Suprapubic skin (tissue), 4 donors: ENCODE data around the gene ZNF23. TPM values are rescaled to one million over a fixed set of nuclear protein-coding genes. Genes with fewer than 3 reads are reported as not detected.

Source experiments
- DNase-seq, 2 donors: peaks; one replicate each; pipeline ENCODE4 v3.0.0-alpha.2; 2019; ENCODE audit warnings: low spot score in 2 of 2
- H3K27ac ChIP-seq: fragments of 200-600 bp; sonication (generic); one replicate; pipeline ENCODE4 v1.5.1; 2019
- H3K27me3 ChIP-seq: fragments of 200-600 bp; sonication (generic); one replicate; pipeline ENCODE4 v1.5.1; 2019
- H3K36me3 ChIP-seq: fragments of 200-600 bp; sonication (generic); one replicate; pipeline ENCODE4 v1.5.1; 2019
- H3K4me1 ChIP-seq: fragments of 200-600 bp; sonication (generic); one replicate; pipeline ENCODE4 v1.5.1; 2019
- H3K4me3 ChIP-seq: fragments of 200-600 bp; sonication (generic); one replicate; pipeline ENCODE4 v1.5.1; 2019; ENCODE audit warnings: mild to moderate bottlenecking
- H3K9me3 ChIP-seq: fragments of 200-600 bp; sonication (generic); one replicate; pipeline ENCODE4 v1.5.1; 2019
- EP300 ChIP-seq: sonication (generic); formaldehyde crosslinking; IDR thresholded peaks from one replicate; pipeline ENCODE4 v1.6.1; 2017; ENCODE audit warnings: antibody characterized with exemption
- POLR2A ChIP-seq, 2 donors: fragments of 450-650 bp; IDR thresholded peaks; one replicate each; pipeline ENCODE4 v1.6.1; 2017; ENCODE audit warnings: antibody characterized with exemption in 2 of 2, mild to moderate bottlenecking in 2 of 2, moderate library complexity in 2 of 2
- POLR2AphosphoS5 ChIP-seq, 3 donors: sonication (generic); formaldehyde crosslinking; IDR thresholded peaks; one replicate each; pipeline ENCODE4 v1.6.1; 2017; ENCODE audit warnings: antibody characterized with exemption in 3 of 3
- WGBS: methylation state at CpG from one replicate; pipeline ENCODE4 v1.1.5; 2018; 5-methylcytosine and 5-hydroxymethylcytosine counted together
- total RNA-seq, 4 donors: library from RNA; depleted of rRNA; stranded (reverse); fragments of >200 nt; gene quantifications; one replicate each; pipeline ENCODE4 v1.1.0, GENCODE V29; 2016
- TF ChIP-seq, protein P1 (sequence below), 2 donors: fragments of 200-600 bp in 1 of 2; fragments of 450-650 bp in 1 of 2; sonication (generic) in 1 of 2; IDR thresholded peaks; one replicate each; pipeline ENCODE4 v1.5.1; 2016 to 2019; ENCODE audit warnings: antibody characterized with exemption in 2 of 2, mild to moderate bottlenecking in 1 of 2, moderate library complexity in 1 of 2

ZNF23 gene
- total RNA-seq, 4 donors from 2014 or later, result 2.5 to 5.8 (median 4.8) TPM

DNA sequence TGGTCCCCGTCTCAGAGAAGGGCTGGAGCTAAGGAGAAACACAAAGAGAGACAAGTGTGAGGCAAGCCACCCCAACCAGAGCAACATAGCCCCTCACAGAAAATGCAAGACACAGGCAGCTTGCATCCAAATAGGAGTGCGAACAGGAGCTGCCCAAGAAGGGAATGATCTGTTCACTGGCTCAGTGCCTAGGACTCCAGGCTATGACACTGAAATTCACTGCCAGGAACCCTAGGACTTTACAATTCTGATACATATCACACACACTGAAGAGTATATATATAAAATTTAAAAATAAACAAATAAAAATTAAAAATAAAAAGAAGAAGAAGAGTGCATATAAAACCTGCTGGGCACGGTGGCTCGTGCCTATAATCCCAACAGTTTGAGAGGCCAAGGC lies 5.2 kb downstream of the ZNF23 start:
- TF ChIP-seq, protein P1, sequence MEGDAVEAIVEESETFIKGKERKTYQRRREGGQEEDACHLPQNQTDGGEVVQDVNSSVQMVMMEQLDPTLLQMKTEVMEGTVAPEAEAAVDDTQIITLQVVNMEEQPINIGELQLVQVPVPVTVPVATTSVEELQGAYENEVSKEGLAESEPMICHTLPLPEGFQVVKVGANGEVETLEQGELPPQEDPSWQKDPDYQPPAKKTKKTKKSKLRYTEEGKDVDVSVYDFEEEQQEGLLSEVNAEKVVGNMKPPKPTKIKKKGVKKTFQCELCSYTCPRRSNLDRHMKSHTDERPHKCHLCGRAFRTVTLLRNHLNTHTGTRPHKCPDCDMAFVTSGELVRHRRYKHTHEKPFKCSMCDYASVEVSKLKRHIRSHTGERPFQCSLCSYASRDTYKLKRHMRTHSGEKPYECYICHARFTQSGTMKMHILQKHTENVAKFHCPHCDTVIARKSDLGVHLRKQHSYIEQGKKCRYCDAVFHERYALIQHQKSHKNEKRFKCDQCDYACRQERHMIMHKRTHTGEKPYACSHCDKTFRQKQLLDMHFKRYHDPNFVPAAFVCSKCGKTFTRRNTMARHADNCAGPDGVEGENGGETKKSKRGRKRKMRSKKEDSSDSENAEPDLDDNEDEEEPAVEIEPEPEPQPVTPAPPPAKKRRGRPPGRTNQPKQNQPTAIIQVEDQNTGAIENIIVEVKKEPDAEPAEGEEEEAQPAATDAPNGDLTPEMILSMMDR (IDR thresholded peaks at IDR 0.05), result no peak
- TF ChIP-seq EP300 (no peak), POLR2A (IDR thresholded peaks at IDR 0.05) (no peak), POLR2AphosphoS5 (IDR thresholded peaks at IDR 0.05) (no peak)
- peaks cover 50% of the 10 kb centered on the region for H3K36me3 ChIP-seq
- H3K27ac ChIP-seq, result no peak overlapping the region
- DNase-seq, result no peak
- peaks cover 12% of the 10 kb centered on the region for H3K4me1 ChIP-seq
- H3K27me3 ChIP-seq, result no peaks in the 10 kb centered on the region
- H3K9me3 ChIP-seq, result peaks cover 4% of the 10 kb centered on the region
- no peak overlapping the region for H3K4me3 ChIP-seq
- 93% methylated on average over 4 of the region's 4 CpGs for WGBS

DNA sequence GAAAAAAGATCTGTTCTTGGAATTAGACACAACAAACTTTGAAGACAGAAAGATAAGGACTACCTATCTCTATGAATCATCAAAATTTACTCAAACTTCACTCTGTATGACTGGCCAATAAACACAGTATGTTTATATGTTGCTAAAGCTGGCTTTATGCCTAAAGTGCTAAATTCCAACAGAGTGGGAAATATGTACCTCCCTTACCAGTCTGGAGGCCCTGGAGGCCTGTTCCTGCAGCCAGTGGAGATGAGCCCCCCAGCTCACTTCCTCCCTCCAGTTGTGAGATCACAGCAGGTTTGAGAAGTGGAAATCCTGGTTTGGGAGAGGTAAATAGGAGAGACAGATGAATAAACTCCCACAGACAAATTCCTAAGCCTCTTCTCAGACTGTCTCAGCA lies 9.0 kb downstream of the ZNF23 start:
- TF ChIP-seq EP300 (no peak), POLR2AphosphoS5 (IDR thresholded peaks at IDR 0.05) (no peak), POLR2A (IDR thresholded peaks at IDR 0.05) (no peak)
- TF ChIP-seq, protein P1 (IDR thresholded peaks at IDR 0.05), result no peak
- no peak overlapping the region for H3K27ac ChIP-seq
- no peak overlapping the region for H3K4me3 ChIP-seq
- peaks cover 35% of the 10 kb centered on the region for H3K9me3 ChIP-seq
- DNase-seq, result no peak
- H3K27me3 ChIP-seq, result no peaks in the 10 kb centered on the region
- peaks cover 88% of the 10 kb centered on the region for H3K36me3 ChIP-seq
- H3K4me1 ChIP-seq, result no peaks in the 10 kb centered on the region

DNA sequence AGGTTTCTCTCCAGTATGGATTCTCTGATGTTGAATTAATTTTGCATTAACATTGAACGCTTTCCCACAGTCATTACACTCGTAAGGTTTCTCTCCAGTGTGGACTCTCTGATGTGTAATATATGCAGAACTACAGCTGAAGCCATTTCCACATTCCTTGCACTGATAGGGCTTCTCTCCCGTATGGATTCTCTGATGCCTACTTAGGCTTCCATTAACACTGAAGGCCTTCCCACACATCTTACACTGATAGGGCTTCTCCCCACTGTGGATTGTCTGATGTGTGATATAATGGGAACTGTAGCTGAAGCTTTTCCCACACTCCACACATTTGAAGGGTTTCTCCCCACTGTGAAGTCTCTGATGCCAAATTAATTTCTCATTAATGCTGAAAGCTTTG lies 13.0 kb downstream of the ZNF23 start:
- 100% methylated on average over 3 of the region's 3 CpGs for WGBS
- Histone ChIP-seq H3K27me3 (no peaks in the 10 kb centered on the region), H3K4me1 (no peaks in the 10 kb centered on the region), H3K9me3 (peaks cover 72% of the 10 kb centered on the region), H3K27ac (no peak overlapping the region), H3K4me3 (no peak overlapping the region), H3K36me3 (peaks cover 61% of the 10 kb centered on the region)
- TF ChIP-seq, protein P1 (IDR thresholded peaks at IDR 0.05), result no peak
- TF ChIP-seq EP300 (no peak), POLR2AphosphoS5 (IDR thresholded peaks at IDR 0.05) (no peak), POLR2A (IDR thresholded peaks at IDR 0.05) (no peak)
- DNase-seq, result no peak

DNA sequence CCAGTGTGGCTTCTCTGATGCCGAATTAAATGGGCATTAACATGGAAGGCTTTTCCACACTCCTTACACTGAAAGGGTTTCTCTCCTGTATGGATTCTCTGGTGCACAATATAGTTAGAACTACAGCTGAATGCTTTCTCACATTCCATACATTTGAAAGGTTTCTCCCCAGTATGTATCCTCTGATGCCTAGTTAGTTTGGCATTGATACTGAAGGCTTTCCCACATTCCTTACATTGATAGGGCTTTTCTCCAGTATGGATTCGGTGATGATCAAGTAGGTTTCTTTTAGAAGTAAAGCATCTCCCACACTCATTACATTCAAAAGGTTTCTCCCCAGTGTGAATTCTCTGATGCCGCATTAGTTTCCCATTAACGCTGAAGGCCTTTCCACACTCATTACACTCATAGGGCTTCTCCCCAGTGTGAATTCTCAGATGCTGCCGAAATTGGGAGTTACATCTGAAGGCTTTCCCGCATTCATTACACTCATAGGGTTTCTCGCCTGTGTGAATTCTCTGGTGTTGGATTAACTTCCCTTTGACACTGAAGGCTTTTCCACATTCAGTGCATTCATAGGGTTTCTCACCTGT lies 13.7 kb downstream of the ZNF23 start:
- no peaks in the 10 kb centered on the region for H3K4me1 ChIP-seq
- peaks cover 75% of the 10 kb centered on the region for H3K9me3 ChIP-seq
- TF ChIP-seq EP300 (no peak), POLR2A (IDR thresholded peaks at IDR 0.05) (no peak), POLR2AphosphoS5 (IDR thresholded peaks at IDR 0.05) (no peak)
- TF ChIP-seq, protein P1 (IDR thresholded peaks at IDR 0.05), result no peak
- no peak overlapping the region for H3K27ac ChIP-seq
- no peak for DNase-seq
- H3K4me3 ChIP-seq, result no peak overlapping the region
- no peaks in the 10 kb centered on the region for H3K27me3 ChIP-seq
- H3K36me3 ChIP-seq, result peaks cover 54% of the 10 kb centered on the region
- WGBS, result 96% methylated on average over 7 of the region's 7 CpGs

DNA sequence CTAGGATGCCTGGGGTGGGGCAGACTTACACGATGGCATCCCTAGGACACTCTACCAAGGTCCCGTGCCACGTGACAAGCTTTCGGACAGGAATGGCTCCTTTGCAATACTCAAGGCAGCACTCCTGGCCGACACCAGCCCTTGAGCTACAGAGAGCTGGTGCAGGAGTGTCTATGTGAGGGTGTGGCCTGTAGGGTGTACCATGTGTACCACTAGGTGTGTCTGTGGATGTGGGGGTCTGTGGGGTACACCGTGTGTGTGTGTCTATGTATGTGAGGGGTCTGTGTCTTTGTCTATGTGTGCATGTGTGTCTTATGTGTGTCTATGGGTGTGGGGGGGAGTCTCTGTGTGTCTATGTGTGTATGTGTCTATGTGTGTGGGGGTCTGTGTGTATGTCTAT lies 18.3 kb downstream of the ZNF23 start:
- H3K4me3 ChIP-seq, result no peak overlapping the region
- 92% methylated on average over 4 of the region's 6 CpGs for WGBS
- DNase-seq, result no peak
- H3K4me1 ChIP-seq, result no peaks in the 10 kb centered on the region
- H3K9me3 ChIP-seq, result peaks cover 47% of the 10 kb centered on the region
- TF ChIP-seq, protein P1 (IDR thresholded peaks at IDR 0.05), result no peak
- TF ChIP-seq EP300 (no peak), POLR2A (IDR thresholded peaks at IDR 0.05) (no peak), POLR2AphosphoS5 (IDR thresholded peaks at IDR 0.05) (no peak)
- peaks cover 8% of the 10 kb centered on the region for H3K36me3 ChIP-seq
- H3K27me3 ChIP-seq, result peaks cover 5% of the 10 kb centered on the region
- H3K27ac ChIP-seq, result no peak overlapping the region
